GM12878 (cell line): ENCODE results near the gene APPL2.

Experiments
- EZH2 ChIP-seq: IDR thresholded peaks from 2 replicates; pipeline ENCODE4 v1.6.1; 2012; ENCODE audit warnings: low read depth, mild to moderate bottlenecking, control low read depth, inconsistent platforms, low read length, borderline replicate concordance; ENCODE audit not compliant: control insufficient read depth
- NFYA ChIP-seq: IDR thresholded peaks from 2 replicates; pipeline ENCODE4 v1.6.1; 2011; ENCODE audit warnings: low read depth, mild to moderate bottlenecking, low read length, improper control_type of control experiment, borderline replicate concordance
- SIN3A ChIP-seq: IDR thresholded peaks from 2 replicates; pipeline ENCODE4 v1.6.1; 2012; ENCODE audit warnings: low read depth, low read length, improper control_type of control experiment
- TF ChIP-seq, protein P1 (sequence below), 3 experiments: IDR thresholded peaks in 2 of 3; conservative IDR thresholded peaks in 1 of 3; 2 replicates each; pipeline ENCODE4 v1.5.1; 2011; ENCODE audit warnings: low read depth in 3 of 3, low read length in 3 of 3, mild to moderate bottlenecking in 3 of 3, control low read depth in 2 of 3, moderate library complexity in 2 of 3, inconsistent platforms in 1 of 3, mixed read lengths in 1 of 3; ENCODE audit not compliant: control insufficient read depth in 2 of 3, insufficient read depth in 1 of 3; ENCODE audit errors: extremely low read depth in 1 of 3
- TF ChIP-seq, protein P2 (sequence below): IDR thresholded peaks from 2 replicates; pipeline ENCODE4 v1.6.1; 2012; ENCODE audit warnings: low read length, inconsistent platforms

DNA sequence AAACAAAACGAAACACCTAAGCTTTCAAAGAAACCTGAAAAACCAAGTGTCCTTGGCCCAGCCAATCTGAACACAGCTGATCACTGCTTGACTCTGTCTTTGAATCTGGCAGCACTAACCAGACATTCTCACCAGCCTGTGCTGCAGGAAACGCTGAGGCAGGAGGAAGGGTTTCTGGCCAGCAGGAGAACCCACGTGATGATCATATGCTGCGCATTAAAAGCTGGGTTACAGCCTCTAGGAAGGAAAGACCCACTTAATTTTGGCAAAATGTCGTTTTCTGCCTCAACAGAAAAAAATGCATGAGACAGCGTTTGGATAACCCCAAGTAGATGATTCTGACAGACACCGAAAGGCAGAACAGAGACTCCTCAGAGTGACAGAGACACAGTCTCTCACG is 9.8 kb downstream of the APPL2 start:
- no peak for TF ChIP-seq NFYA
- TF ChIP-seq, protein P1, sequence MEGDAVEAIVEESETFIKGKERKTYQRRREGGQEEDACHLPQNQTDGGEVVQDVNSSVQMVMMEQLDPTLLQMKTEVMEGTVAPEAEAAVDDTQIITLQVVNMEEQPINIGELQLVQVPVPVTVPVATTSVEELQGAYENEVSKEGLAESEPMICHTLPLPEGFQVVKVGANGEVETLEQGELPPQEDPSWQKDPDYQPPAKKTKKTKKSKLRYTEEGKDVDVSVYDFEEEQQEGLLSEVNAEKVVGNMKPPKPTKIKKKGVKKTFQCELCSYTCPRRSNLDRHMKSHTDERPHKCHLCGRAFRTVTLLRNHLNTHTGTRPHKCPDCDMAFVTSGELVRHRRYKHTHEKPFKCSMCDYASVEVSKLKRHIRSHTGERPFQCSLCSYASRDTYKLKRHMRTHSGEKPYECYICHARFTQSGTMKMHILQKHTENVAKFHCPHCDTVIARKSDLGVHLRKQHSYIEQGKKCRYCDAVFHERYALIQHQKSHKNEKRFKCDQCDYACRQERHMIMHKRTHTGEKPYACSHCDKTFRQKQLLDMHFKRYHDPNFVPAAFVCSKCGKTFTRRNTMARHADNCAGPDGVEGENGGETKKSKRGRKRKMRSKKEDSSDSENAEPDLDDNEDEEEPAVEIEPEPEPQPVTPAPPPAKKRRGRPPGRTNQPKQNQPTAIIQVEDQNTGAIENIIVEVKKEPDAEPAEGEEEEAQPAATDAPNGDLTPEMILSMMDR (IDR thresholded peaks at IDR 0.05 in 2 of 3, conservative IDR thresholded peaks at IDR 0.05 in 1 of 3; ENCODE audit: control insufficient read depth in 2 of 3, extremely low read depth in 1 of 3, insufficient read depth in 1 of 3, low read depth in 3 of 3, low read length in 3 of 3), result no peak
- TF ChIP-seq, protein P2, sequence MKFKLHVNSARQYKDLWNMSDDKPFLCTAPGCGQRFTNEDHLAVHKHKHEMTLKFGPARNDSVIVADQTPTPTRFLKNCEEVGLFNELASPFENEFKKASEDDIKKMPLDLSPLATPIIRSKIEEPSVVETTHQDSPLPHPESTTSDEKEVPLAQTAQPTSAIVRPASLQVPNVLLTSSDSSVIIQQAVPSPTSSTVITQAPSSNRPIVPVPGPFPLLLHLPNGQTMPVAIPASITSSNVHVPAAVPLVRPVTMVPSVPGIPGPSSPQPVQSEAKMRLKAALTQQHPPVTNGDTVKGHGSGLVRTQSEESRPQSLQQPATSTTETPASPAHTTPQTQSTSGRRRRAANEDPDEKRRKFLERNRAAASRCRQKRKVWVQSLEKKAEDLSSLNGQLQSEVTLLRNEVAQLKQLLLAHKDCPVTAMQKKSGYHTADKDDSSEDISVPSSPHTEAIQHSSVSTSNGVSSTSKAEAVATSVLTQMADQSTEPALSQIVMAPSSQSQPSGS, result no peak
- no peak for TF ChIP-seq EZH2
- no peak for TF ChIP-seq SIN3A
